Psoas muscle (tissue), 8 donors: Measurements from ENCODE around the gene ARHGAP8. TPM values are rescaled to one million over a fixed set of nuclear protein-coding genes. Genes with fewer than 3 reads are reported as not detected.

Experiments
- ATAC-seq, 4 donors: fragments of 200-7000 bp; cut with Tn5 transposase; one replicate each; pipeline ENCODE4 v1.9.1; 2020; ENCODE audit warnings: moderate library complexity in 3 of 4, mild to moderate bottlenecking in 2 of 4
- DNase-seq, 2 donors: peaks; one replicate each; pipeline ENCODE4 v3.0.0-alpha.2; 2020
- H3K27ac ChIP-seq: fragments of 200-600 bp; one replicate; pipeline ENCODE4 v1.8.0; 2022
- H3K27me3 ChIP-seq, 3 donors: fragments of 200-600 bp in 1 of 3; one replicate each; pipeline versions ENCODE4 v1.6.1 to v1.8.0; 2013 to 2022; ENCODE audit warnings: low read length in 2 of 3, mild to moderate bottlenecking in 2 of 3, moderate library complexity in 1 of 3; ENCODE audit not compliant: insufficient read depth in 3 of 3
- H3K36me3 ChIP-seq, 2 donors: fragments of 200-600 bp in 1 of 2; one replicate each; pipeline versions ENCODE4 v1.6.1 to v1.8.0; 2013 to 2022; ENCODE audit warnings: low read depth in 1 of 2, mild to moderate bottlenecking in 1 of 2, moderate library complexity in 1 of 2; ENCODE audit not compliant: insufficient read depth in 1 of 2
- H3K4me1 ChIP-seq: fragments of 200-600 bp; one replicate; pipeline ENCODE4 v1.8.0; 2022
- H3K4me3 ChIP-seq: fragments of 200-600 bp; one replicate; pipeline ENCODE4 v1.8.0; 2022; ENCODE audit warnings: mild to moderate bottlenecking
- H3K9me3 ChIP-seq: fragments of 200-600 bp; one replicate; pipeline ENCODE4 v1.8.0; 2022
- WGBS, 3 donors: extraction: QIAGEN DNeasy Blood & Tissue Kit; methylation state at CpG; one replicate each; pipeline versions ENCODE4 v1.1.6 to v1.1.7; 2013; 5-methylcytosine and 5-hydroxymethylcytosine counted together
- intact Hi-C, 2 donors: fragments of 100-400 bp; cut with DNase I; formaldehyde crosslinking; loops; one replicate each; pipeline versions ENCODE4 v1.11.0 to v1.14.2; 2022
- polyA plus RNA-seq, 3 donors: library from polyadenylated mRNA; stranded (reverse); fragments of 200-250 nt; gene quantifications; one replicate each; pipeline ENCODE4 v1.2.3, GENCODE V29; 2013
- total RNA-seq, 4 donors: library from RNA; stranded (reverse); fragmentation: NEBNext Ultra II Directional in 2 of 4; extraction: Animal tissue kit (Norgen Biotek cat#: 25700) in 2 of 4; gene quantifications; one replicate each; pipeline versions ENCODE4 v1.2.1 to v1.2.4, GENCODE V29; 2021 to 2023
- TF ChIP-seq, protein P1 (sequence below): fragments of 200-600 bp; IDR thresholded peaks from one replicate; pipeline ENCODE4 v1.8.0; 2022; ENCODE audit warnings: antibody characterized with exemption
- donor health status: healthy with polysubstance abuse.
- donor health status: DM: no; HTN: no; CAD: no; lungs with moderate emphysema.
- donor health status: Bipolar disorder and iron deficiency.
- donor health status: healthy.
- donor health status: DM: yes; HTN: yes; CAD: no.
- donor health status: DM: no; HTN: no; CAD: no.
- donor health status: DM: no; HTN: no; CAD: no.
- donor health status: DM: yes; HTN: yes; CAD: no.

Gene ARHGAP8
- total and polyA plus RNA-seq, 7 donors = 0.14 TPM; not detected in 6

DNA sequence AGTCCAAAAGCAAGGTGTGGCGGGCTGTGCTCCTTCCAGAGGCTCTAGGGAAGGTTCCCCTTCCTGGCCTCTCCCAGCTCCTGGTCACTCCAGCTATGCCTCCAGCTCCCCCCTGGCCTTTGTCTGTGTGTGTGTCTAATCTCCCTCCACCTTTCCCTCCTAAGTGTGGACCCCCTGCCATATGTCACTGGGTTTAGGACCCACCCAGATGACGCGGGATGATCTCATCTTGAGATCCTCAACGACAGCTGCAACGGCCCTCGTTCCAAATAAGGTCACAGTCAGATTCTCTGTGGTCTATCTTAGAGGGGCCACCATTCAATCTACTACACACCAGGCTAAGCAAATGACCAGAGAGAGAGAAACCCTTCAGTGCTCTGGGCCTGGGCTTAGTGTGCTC is 107.9 kb downstream of the ARHGAP8 start:
- no peak for ATAC-seq
- WGBS, 3 donors = 20 to 55% (median 31%) methylated on average over 6 of the region's 6 CpGs
- no peak for DNase-seq
- no peaks in the 10 kb centered on the region for H3K27me3 ChIP-seq
- no peaks in the 10 kb centered on the region for H3K36me3 ChIP-seq
- H3K9me3 ChIP-seq = no peaks in the 10 kb centered on the region
- intact Hi-C loops = no loop called here
- no peaks in the 10 kb centered on the region for H3K4me1 ChIP-seq
- no peak overlapping the region for H3K27ac ChIP-seq
- TF ChIP-seq, protein P1, sequence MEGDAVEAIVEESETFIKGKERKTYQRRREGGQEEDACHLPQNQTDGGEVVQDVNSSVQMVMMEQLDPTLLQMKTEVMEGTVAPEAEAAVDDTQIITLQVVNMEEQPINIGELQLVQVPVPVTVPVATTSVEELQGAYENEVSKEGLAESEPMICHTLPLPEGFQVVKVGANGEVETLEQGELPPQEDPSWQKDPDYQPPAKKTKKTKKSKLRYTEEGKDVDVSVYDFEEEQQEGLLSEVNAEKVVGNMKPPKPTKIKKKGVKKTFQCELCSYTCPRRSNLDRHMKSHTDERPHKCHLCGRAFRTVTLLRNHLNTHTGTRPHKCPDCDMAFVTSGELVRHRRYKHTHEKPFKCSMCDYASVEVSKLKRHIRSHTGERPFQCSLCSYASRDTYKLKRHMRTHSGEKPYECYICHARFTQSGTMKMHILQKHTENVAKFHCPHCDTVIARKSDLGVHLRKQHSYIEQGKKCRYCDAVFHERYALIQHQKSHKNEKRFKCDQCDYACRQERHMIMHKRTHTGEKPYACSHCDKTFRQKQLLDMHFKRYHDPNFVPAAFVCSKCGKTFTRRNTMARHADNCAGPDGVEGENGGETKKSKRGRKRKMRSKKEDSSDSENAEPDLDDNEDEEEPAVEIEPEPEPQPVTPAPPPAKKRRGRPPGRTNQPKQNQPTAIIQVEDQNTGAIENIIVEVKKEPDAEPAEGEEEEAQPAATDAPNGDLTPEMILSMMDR = no peak
- H3K4me3 ChIP-seq = no peak overlapping the region

DNA sequence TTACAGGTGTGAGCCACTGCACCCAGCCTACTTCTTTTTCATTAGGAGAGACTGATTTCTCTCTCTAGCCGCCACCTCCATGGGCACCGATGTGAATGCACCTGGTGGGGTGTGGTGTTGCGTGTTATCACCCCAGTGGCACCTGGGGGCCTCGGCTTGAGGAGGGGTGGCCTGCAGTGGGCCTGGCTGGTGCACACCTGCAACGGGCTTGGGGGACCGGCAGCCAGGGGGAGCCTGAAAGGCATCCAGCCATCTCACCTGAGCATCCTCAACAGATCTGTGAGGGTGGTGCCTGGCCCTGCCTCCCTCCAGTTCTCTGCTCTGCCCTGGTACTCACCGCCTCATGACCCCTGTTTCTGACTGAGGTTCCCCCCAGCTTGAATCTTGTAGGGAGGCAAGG is 108.9 kb downstream of the ARHGAP8 start:
- Histone ChIP-seq H3K27ac (no peak overlapping the region), H3K9me3 (no peaks in the 10 kb centered on the region), H3K36me3 (no peaks in the 10 kb centered on the region), H3K27me3 (no peaks in the 10 kb centered on the region), H3K4me1 (no peaks in the 10 kb centered on the region), H3K4me3 (no peak overlapping the region)
- 80 to 90% (median 88%) methylated on average over 7 of the region's 7 CpGs for WGBS, 3 donors
- no peak for ATAC-seq
- TF ChIP-seq, protein P1 = no peak
- no peak for DNase-seq
- intact Hi-C loops = no loop called here

GRCh38 chr22:44862281-44862680 is 109.9 kb downstream of the ARHGAP8 start:
- 87 to 92% (median 89%) methylated on average over 11 of the region's 11 CpGs for WGBS, 3 donors

DNA sequence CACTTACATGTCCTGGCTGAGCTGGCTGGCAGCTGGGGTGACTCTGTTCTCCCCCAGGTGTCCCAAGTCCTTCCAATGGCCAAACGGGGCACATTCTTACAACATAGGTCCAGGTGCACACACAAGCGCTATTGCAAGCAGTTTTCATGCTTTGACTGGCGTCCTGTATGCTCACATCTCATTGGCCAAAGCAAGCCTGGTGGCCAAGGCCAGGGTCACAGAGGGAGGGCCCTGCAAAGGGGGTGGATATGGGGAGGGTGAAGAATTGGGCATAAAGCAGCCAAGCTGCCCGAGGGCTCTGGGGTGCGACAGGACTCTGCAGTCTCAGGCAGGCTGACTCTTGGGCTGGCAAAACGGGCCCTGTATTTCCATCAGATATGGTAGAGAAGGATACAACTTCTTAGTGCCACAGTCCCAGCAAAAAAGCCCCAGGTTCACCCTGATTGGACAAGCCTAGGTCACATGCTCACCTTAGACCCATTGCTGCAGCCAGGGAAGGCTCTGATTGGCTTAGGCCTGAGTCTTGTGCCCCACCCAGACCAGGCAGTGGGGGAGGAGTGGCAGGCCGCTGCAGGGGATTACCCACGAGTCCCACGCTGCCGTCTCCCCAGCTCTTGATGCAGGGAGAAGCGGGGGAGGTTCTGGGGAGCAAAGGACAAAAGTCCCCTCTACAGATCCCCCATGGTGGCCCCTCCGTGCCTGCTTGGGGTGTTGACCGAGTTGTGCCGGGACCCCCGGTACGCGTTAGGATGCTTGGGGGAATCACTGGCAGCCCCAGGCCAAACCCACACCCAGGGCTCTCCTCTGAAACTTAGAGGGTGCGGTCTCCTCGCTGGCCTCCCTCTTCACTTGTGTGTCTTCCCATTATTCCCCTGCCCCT is 110.8 kb downstream of the ARHGAP8 start:
- intact Hi-C loops = no loop called here
- no peak for ATAC-seq
- no peak for DNase-seq

More at GRCh38 chr22:44862281-44862680, 109.9 kb downstream of the ARHGAP8 start:
- DNase-seq (no peak), ATAC-seq (no peak)
- Histone ChIP-seq H3K36me3 (no peaks in the 10 kb centered on the region), H3K27ac (no peak overlapping the region), H3K4me1 (no peaks in the 10 kb centered on the region), H3K27me3 (no peaks in the 10 kb centered on the region), H3K9me3 (no peaks in the 10 kb centered on the region), H3K4me3 (no peak overlapping the region)
- TF ChIP-seq, protein P1 = no peak
- intact Hi-C loops = no loop called here

More for the DNA sequence above, 110.8 kb downstream of the ARHGAP8 start:
- Histone ChIP-seq H3K4me1 (no peaks in the 10 kb centered on the region), H3K27me3 (no peaks in the 10 kb centered on the region), H3K36me3 (no peaks in the 10 kb centered on the region), H3K9me3 (no peaks in the 10 kb centered on the region), H3K4me3 (no peak overlapping the region), H3K27ac (no peak overlapping the region)
- TF ChIP-seq, protein P1 = no peak
- 87 to 88% (median 88%) methylated on average over 19 of the region's 19 CpGs for WGBS, 3 donors
